CD1c-positive myeloid dendritic cell (primary cell): Measurements from ENCODE around the gene PDLIM4.

Experiments used
- DNase-seq: peaks from one replicate; pipeline ENCODE4 v3.0.0-alpha.2; 2016; ENCODE audit errors: extremely low spot score

The PDLIM4 gene

GRCh38 chr5:132267166-132267739 lies 9.8 kb downstream of the PDLIM4 start:
- DNase-seq = no peak

DNA sequence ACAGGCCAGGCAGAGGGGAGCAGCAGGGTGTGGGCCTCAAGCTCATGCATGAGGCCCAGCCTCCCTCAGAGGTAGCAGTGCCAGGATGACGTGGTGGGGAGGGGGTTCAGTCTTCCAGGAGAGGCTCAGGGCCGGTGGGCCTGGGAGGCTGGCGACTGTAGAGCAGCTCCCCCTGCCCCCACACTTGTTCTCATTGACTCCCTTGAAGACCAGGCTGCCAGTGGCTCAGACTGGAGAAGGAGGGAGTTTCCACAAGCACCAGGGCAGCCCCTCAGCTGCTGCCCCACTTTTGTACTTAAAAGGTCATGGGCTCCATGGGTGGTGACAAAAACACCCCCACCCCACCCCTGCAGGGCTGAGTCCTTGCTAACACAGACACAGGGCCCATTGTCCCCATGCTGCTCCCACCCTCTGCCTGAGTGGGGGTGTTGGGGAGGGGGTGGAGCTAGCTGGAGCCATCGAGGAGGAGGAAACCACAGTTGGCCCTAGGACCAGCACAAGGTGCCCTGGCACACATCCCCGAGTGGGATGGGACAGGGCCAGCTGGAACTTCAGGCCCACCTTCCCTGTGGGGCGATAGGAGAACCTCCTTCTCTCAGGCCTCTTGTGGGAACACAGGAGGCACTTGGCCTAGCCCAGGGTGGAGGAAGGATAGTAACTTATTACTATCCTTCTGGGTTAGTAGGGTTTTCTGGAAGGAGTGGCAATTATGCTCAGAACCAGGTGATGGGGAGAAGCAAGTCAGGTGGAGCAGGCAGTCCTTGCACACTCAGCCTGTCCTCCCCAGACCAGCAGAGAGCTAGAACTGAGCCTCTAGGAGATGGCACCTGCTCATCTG lies 10.7 kb downstream of the PDLIM4 start:
- DNase-seq = no peak

DNA sequence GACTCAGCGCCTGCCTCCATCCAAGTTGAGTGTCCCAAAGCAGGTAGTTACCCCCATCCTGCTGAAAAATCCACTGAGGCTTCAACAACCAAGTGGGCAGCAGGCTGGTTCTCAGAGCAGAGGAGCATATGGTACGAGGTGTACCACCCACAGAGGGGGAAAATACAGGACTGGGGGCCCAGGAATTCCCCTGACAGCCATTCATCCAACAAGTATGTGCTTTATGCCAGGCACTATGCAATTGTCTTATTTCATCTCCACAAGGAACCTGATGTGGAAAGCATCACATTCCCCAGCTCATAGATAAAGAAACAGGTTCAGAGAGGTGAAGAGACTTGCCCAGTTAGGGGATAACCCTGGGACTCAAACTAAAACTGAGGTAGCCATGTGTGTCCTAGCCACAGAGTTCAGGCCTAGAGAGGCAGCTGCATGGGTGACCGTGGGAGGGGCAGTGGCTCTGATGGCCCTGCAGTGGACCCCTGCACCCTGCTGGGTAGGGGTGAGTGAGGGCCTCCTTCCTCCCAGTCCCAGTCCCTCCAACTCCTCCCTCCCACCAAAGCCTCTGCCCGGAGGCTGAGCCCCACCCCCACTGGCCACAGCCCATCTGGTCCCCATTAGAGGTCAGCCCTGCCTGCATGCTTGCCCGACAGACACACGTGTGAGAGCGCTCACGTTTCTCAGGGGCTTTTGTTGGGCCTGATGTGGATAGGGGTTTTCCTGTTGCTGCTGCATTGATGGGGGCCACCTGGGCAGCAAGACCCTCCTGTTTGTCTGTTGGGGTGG lies 11.5 kb downstream of the PDLIM4 start:
- no peak for DNase-seq

GRCh38 chr5:132269635-132270334 lies 12.3 kb downstream of the PDLIM4 start:
- no peak for DNase-seq

DNA sequence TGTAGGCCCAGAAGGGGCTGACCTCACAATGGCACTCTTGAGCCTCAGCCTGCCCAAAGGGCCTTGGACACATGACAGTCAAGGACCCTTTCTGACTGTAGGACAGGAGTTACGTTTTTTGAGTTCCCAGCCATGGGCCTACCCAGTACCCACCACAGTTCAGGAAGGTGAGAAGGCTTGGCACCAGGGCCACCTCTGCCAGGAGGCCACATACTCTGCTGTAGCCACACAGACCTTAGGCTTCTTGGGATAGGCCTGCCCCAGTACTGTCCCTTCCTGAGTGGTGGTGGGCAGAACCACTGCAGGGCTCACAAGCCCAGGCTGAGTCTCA lies 12.8 kb downstream of the PDLIM4 start:
- no peak for DNase-seq

- no peak for DNase-seq
Observed at GRCh38 chr5:132270706-132271105, 13.2 kb downstream of the PDLIM4 start.

GRCh38 chr5:132271251-132272246 lies 14.1 kb downstream of the PDLIM4 start:
- DNase-seq = peak; percentile 30

DNA sequence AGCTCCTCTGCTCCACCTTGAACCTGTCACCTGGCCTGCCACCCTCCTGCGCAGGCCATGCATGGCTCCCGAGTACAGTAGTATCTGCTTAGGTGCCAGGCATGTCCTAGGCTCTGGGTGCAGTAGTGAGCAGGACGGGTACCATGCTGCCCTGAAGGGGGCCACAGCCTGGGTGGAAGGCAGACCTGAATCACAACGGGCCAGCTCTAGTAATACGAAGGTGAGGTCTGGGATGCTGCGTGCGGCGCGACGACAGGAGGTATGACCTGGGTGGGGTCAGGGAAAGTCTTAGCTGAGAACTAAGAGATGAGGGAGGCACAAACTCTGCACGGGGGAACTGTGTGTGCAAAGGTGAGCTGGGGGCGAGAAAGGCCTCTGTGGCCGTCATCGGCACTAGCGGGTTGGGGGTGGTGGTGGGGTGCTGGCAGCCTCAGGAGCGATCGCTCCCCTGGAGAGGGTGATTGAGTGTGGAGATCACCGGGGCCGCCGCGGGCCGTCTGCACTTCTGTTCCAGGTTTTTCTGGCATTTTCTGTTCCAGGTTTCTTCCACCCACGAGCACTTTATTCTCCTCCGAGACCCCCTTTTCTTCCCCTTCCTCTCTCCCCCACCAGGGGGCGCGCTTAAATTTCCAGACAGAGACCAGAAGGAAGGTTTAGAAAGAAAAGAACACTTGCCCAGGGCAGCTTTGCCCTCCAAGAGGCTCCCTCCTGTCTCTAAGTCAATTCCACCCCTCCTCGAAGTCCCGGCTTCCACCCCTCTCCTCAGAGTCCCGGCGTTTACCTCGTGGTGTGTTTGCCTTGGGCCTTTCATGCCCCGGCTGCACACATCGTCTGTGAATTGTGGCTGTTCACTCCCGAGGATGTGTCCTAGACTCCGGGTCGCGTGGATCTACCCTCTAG lies 15.1 kb downstream of the PDLIM4 start:
- peak; percentile 67 for DNase-seq

GRCh38 chr5:132273631-132274030 lies 16.1 kb downstream of the PDLIM4 start:
- no peak for DNase-seq

GRCh38 chr5:132274050-132274792 lies 16.7 kb downstream of the PDLIM4 start:
- DNase-seq = no peak

DNA sequence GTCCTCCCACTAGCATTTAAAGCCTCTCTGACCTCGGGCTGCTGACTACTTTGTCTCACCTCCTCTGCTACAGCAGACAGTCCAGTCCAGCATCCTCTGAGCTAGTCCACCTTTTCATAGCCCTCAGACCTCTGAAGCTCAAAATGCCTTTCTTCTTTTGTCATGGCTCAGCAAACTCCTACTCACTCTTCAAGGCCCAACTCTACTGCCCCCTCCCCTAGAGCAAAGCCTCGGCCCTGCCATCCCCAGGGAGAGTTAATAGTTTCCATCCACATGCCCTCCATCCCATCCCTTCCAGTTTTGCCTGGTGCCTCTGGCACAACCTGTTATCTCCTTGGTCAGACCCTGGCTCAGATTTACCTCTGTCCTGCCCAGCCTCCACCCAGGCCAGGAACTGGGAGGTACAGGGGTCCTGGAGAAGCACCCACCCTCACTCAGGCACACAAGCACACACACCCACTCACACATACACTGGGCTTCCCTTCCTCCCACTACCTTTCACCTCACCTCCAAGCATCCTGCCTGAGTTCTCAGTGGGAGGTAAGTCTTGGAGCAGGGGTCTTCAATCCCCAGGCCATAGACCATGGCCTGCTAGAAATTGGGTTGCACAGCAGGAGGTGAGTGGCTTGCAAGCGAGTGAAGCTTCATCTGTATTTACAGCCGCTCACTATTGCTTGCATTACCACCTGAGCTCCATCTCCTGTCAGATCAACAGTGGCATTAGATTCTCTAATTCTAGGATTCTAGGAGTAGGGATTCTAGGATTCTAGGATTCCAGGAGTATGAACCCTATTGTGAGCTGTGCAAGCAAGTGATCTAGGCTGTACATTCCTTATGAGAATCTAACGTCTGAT lies 18.1 kb downstream of the PDLIM4 start:
- no peak for DNase-seq

DNA sequence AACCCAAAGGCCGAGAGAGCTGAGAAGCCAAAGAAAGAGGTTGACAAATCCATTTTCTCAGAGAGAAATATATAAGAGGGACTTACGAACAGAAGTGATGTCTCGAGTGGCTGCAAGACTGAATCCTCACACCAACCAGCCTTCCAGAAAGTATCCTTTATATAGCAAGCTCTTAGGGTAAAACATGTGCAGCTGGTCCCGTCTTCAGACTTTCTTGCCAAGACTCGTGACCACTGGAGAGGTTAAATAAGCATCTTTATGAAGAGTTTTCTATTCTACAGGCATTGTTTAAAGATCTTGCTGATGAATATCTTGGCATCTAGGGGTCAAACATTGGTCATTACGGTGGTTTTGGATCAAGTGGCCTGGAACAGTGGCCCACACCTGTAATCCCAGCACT lies 19.8 kb downstream of the PDLIM4 start:
- no peak for DNase-seq

GRCh38 chr5:132277971-132278853 lies 20.7 kb downstream of the PDLIM4 start:
- DNase-seq = no peak

- DNase-seq = no peak
Observed at GRCh38 chr5:132279801-132280200, 22.3 kb downstream of the PDLIM4 start.

DNA sequence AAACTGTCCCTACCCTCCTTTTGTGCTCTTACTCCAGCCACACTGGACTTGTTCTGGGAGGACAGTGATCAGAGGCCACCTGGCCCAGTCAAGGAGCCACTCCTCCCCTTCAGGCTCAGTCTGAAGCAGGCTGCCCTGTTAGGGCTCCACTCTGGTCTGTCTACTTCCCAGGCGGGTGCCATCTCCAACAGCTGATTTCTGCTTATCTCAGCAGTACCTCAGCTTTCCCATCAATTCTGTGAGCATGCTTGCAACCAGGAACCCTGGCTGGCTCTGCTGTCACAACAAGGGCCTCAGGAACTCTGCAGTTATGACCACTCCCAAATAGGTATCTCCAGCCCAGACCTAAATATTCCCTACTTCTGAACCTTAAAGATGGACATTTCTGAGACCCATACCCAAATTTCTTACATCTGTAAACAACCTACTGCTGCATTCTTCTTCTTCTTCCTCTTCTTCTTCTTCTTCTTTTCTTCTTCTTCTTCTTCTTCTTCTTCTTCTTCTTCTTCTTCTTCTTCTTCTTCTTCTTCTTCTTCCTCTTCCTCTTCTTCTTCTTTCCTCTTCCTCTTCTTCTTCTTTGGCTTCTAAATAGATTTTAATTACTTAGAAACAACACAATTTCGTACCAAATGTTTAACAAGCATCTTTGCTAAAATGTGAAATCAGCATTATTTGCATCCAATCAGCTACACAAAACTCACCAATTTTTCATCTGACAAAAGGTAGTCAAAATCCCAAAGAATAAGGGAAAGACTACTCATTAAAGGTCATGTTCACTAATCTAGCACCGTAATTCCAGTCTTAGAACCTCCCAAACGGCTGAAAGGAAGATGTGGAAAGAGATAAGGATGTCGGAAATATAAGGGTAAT lies 23.1 kb downstream of the PDLIM4 start:
- DNase-seq = no peak
